Measurements from ENCODE around the gene SUCLG2.

SUCLG2 gene

GRCh38 chr3:67357610-67358458, 296.6 kb downstream of the SUCLG2 start:
- peak; percentile 28 for DNase-seq (ENCODE audit: extremely low spot score)
- ChIA-PET CTCF (interaction anchor here (0.8 to 2.8 kb wide), 6 partner anchors 13 to 386 kb away, joined by 3 to 17 read pairs (median 4); no protein-coding TSS in a partner anchor), POLR2A (no interaction called here)
- TF ChIP-seq CTCF (IDR thresholded peaks at IDR 0.05; ENCODE audit: control extremely low read depth, extremely low read depth, low read depth, missing control alignments) = peak; percentile 45

GRCh38 chr3:67349551-67350174, 304.7 kb downstream of the SUCLG2 start:
- DNase-seq (ENCODE audit: extremely low spot score) = peak; percentile 9
- CTCF ChIA-PET = no interaction called here
- POLR2A ChIA-PET = no interaction called here
- TF ChIP-seq CTCF (IDR thresholded peaks at IDR 0.05; ENCODE audit: control extremely low read depth, extremely low read depth, low read depth, missing control alignments) = no peak

GRCh38 chr3:67346081-67346480, 308.3 kb downstream of the SUCLG2 start:
- ChIA-PET POLR2A (no interaction called here), CTCF (no interaction called here)
- no peak for DNase-seq (ENCODE audit: extremely low spot score)
- no peak for TF ChIP-seq CTCF (IDR thresholded peaks at IDR 0.05; ENCODE audit: control extremely low read depth, extremely low read depth, low read depth, missing control alignments)

GRCh38 chr3:67335813-67336212, 318.6 kb downstream of the SUCLG2 start:
- no peak for TF ChIP-seq CTCF (IDR thresholded peaks at IDR 0.05; ENCODE audit: control extremely low read depth, extremely low read depth, low read depth, missing control alignments)
- POLR2A ChIA-PET = no interaction called here
- no peak for DNase-seq (ENCODE audit: extremely low spot score)
- CTCF ChIA-PET = interaction anchor here (1.2 kb wide), 1 partner anchor 222 kb away, joined by 4 read pairs; no protein-coding TSS in a partner anchor

- TF ChIP-seq CTCF (IDR thresholded peaks at IDR 0.05; ENCODE audit: control extremely low read depth, extremely low read depth, low read depth, missing control alignments) = no peak
- POLR2A ChIA-PET = no interaction called here
- CTCF ChIA-PET = no interaction called here
- no peak for DNase-seq (ENCODE audit: extremely low spot score)
Measured at GRCh38 chr3:67334588-67334987, 319.8 kb downstream of the SUCLG2 start.

- no peak for TF ChIP-seq CTCF (IDR thresholded peaks at IDR 0.05; ENCODE audit: control extremely low read depth, extremely low read depth, low read depth, missing control alignments)
- CTCF ChIA-PET = no interaction called here
- DNase-seq (ENCODE audit: extremely low spot score) = no peak
- POLR2A ChIA-PET = no interaction called here
Measured at GRCh38 chr3:67329358-67329757, 325.1 kb downstream of the SUCLG2 start.
